Measurements from ENCODE around the gene MYCN. TPM values are rescaled to one million over a fixed set of nuclear protein-coding genes. Genes with fewer than 3 reads are reported as not detected.

Gene MYCN
- total RNA-seq, 2 experiments from 2014 or later, result 0.16 to 0.22 TPM

DNA sequence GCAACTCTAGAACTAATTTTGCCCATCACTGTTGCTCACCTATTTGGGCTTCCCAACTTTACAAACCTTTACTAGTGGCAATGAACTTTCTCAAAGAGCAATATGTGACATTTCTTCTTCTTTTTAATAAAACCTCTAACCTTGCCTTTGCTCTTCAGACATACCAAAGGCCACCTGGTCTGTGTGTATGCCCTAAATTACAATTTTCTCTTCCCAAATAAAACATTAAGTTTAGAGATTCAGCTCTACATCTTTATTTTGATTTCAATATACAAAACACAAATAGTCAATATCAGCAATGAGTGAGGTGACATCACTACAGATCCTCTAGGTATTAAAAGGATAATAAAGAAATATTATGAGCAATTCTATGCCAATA, 35.1 kb upstream of the MYCN start:
- H3K27ac Mint-ChIP-seq, result no peak overlapping the region
- no peak overlapping the region for H3K4me3 Mint-ChIP-seq
- DNase-seq (no peak), ATAC-seq (no peak)
- TF ChIP-seq CTCF (IDR thresholded peaks at IDR 0.05), result no peak
- H3K27me3 Mint-ChIP-seq, result peaks cover 7% of the 10 kb centered on the region
- intact Hi-C loops (cut with micrococcal nuclease), result no loop called here
- ChIA-PET CTCF (no interaction called here), POLR2A (no interaction called here)
- no peaks in the 10 kb centered on the region for H3K36me3 Mint-ChIP-seq (ENCODE audit: low read depth)
- H3K9me3 Mint-ChIP-seq, result no peaks in the 10 kb centered on the region
- H3K4me1 Mint-ChIP-seq (ENCODE audit: low read depth), result no peaks in the 10 kb centered on the region

- intact Hi-C loops (cut with micrococcal nuclease), result no loop called here
- peaks cover 7% of the 10 kb centered on the region for H3K27me3 Mint-ChIP-seq
- TF ChIP-seq CTCF (IDR thresholded peaks at IDR 0.05), result no peak
- H3K36me3 Mint-ChIP-seq (ENCODE audit: low read depth), result no peaks in the 10 kb centered on the region
- no peak overlapping the region for H3K4me3 Mint-ChIP-seq
- H3K27ac Mint-ChIP-seq, result no peak overlapping the region
- H3K9me3 Mint-ChIP-seq, result no peaks in the 10 kb centered on the region
- CTCF ChIA-PET, result no interaction called here
- POLR2A ChIA-PET, result no interaction called here
- ATAC-seq (no peak), DNase-seq (no peak)
- H3K4me1 Mint-ChIP-seq (ENCODE audit: low read depth), result no peaks in the 10 kb centered on the region
Observed at GRCh38 chr2:15905986-15906491, 34.3 kb upstream of the MYCN start.

DNA sequence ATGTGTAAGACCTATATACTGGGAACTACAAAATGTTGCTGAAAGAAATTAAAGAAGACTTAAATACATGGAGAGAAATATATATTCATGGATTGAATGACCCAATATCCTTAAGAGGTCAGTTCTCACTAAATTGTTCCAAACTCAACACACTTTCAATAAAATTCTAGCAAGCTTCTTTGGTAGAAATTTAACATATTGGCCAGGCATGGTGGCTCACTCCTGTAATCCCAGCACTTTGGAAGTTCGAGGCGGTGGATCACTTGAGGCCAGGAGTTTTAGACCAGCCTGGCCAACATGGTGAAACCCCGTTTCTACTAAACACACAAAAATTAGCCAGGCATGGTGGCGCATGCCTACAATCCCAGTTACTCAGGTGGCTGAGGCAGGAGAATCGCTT, 33.6 kb upstream of the MYCN start:
- DNase-seq (no peak), ATAC-seq (no peak)
- Mint-ChIP-seq H3K4me1 (ENCODE audit: low read depth) (no peaks in the 10 kb centered on the region), H3K36me3 (ENCODE audit: low read depth) (no peaks in the 10 kb centered on the region), H3K9me3 (no peaks in the 10 kb centered on the region), H3K4me3 (no peak overlapping the region), H3K27me3 (peaks cover 7% of the 10 kb centered on the region), H3K27ac (no peak overlapping the region)
- TF ChIP-seq CTCF (IDR thresholded peaks at IDR 0.05), result no peak
- CTCF ChIA-PET, result no interaction called here
- POLR2A ChIA-PET, result no interaction called here
- intact Hi-C loops (cut with micrococcal nuclease), result no loop called here

GRCh38 chr2:15907461-15908324, 32.7 kb upstream of the MYCN start:
- no peaks in the 10 kb centered on the region for H3K4me1 Mint-ChIP-seq (ENCODE audit: low read depth)
- H3K27ac Mint-ChIP-seq, result no peak overlapping the region
- peaks cover 7% of the 10 kb centered on the region for H3K27me3 Mint-ChIP-seq
- no peak for TF ChIP-seq CTCF (IDR thresholded peaks at IDR 0.05)
- ATAC-seq (no peak), DNase-seq (no peak)
- H3K36me3 Mint-ChIP-seq (ENCODE audit: low read depth), result no peaks in the 10 kb centered on the region
- H3K4me3 Mint-ChIP-seq, result no peak overlapping the region
- ChIA-PET CTCF (no interaction called here), POLR2A (no interaction called here)
- intact Hi-C loops (cut with micrococcal nuclease), result no loop called here
- no peaks in the 10 kb centered on the region for H3K9me3 Mint-ChIP-seq

GRCh38 chr2:15908371-15908770, 32.0 kb upstream of the MYCN start:
- Mint-ChIP-seq H3K36me3 (ENCODE audit: low read depth) (no peaks in the 10 kb centered on the region), H3K27ac (no peak overlapping the region), H3K4me3 (no peak overlapping the region), H3K4me1 (ENCODE audit: low read depth) (no peaks in the 10 kb centered on the region), H3K27me3 (peaks cover 7% of the 10 kb centered on the region), H3K9me3 (no peaks in the 10 kb centered on the region)
- CTCF ChIA-PET, result interaction anchor here (1.3 kb wide), 1 partner anchor 31 kb away, joined by 4 read pairs; no protein-coding TSS in a partner anchor
- no peak for DNase-seq
- TF ChIP-seq CTCF (IDR thresholded peaks at IDR 0.05), result no peak
- intact Hi-C loops (cut with micrococcal nuclease), result no loop called here
- ATAC-seq, result no peak
- POLR2A ChIA-PET, result no interaction called here
